ENCODE results near the gene CXorf58. TPM values are rescaled to one million over a fixed set of nuclear protein-coding genes. Genes with fewer than 3 reads are reported as not detected.

Gene CXorf58
- total and polyA plus RNA-seq, 9 of the 15 experiments (the other 6 are each of a cell fraction or from before 2014, with no cell fraction given), result 0.10 to 0.27 (median 0.16) TPM; not detected in 3

DNA sequence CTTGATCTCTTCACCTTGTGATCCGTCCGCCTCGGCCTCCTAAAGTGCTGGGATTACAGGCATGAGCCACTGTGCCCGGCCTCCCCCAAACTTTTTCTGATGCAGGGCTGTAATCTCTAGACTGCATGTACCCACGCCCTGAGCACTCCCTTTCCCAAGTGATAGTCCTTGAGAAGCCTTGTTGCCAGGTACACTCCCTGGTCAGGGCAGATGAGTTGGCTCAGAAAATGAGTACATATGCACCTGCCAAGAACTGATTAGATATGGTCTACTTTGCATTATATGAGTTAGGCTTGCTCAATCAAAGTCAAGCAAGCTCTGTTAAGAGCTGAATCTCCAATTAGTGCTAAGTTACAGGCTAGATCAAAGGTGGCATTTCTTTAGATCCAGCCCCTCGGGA is 20.4 kb upstream of the CXorf58 start:
- 73% methylated on average over 5 of the region's 6 CpGs for WGBS (ENCODE audit: insufficient coverage, low coverage, missing lambda C conversion rate)
- Histone ChIP-seq H3K9ac (ENCODE audit: insufficient read depth in 1 of 2, low read depth in 2 of 2, low read length in 2 of 2) (no peak overlapping the region), H3K4me1 (replicated peaks in 1 of 2; ENCODE audit: control insufficient read depth in 2 of 2, insufficient read depth in 2 of 2, low read length in 2 of 2) (peaks cover 13 to 18% of the 10 kb centered on the region in 2 experiments), H3K27ac (ENCODE audit: extremely low read depth, low read depth, low read length) (no peak overlapping the region), H2AFZ (ENCODE audit: low read depth, low read length) (no peak overlapping the region), H3K9me3 (replicated peaks; ENCODE audit: control insufficient read depth, insufficient read depth, low read depth, low read length) (no peaks in the 10 kb centered on the region), H4K20me1 (replicated peaks; ENCODE audit: control insufficient read depth, insufficient read depth, low read length) (no peaks in the 10 kb centered on the region), H3K27me3 (ENCODE audit: control insufficient read depth in 2 of 2, insufficient read depth in 2 of 2, low read length in 2 of 2) (no peaks in the 10 kb centered on the region), H3K9me1 (ENCODE audit: control insufficient read depth, insufficient read depth, low read length) (no peaks in the 10 kb centered on the region), H3K79me2 (ENCODE audit: control insufficient read depth, insufficient read depth, low read length) (peaks cover 10% of the 10 kb centered on the region), H3K4me2 (ENCODE audit: insufficient read depth, low read length) (no peak overlapping the region), H3K36me3 (ENCODE audit: control insufficient read depth, insufficient read depth, low read length) (no peaks in the 10 kb centered on the region), H3K4me3 (no peak overlapping the region)
- no peak for DNase-seq (ENCODE audit: extremely low read depth in 1 of 4, low spot score in 3 of 4)
- no peak for ATAC-seq
- ChIA-PET CTCF (ENCODE audit: low intra/inter-chr PET ratio) (no interaction called here), POLR2A (interaction anchor here (0.6 to 0.7 kb wide), 2 partner anchors 14 kb away, joined by 3 read pairs; no protein-coding TSS in a partner anchor)
- TF ChIP-seq SMC3 (conservative IDR thresholded peaks at IDR 0.05; ENCODE audit: insufficient read depth, low read depth, low read length), result no peak
- TF ChIP-seq CBFA2T3 (IDR thresholded peaks at IDR 0.05), result peak; percentile 63
- peak; percentile 51 for TF ChIP-seq TCF3 (CRISPR knock-in tag; IDR thresholded peaks at IDR 0.05)
- no peak for TF ChIP-seq CBX2 (IDR thresholded peaks at IDR 0.05; ENCODE audit: insufficient read depth, low read length, poor library complexity, severe bottlenecking)
- no peak for TF ChIP-seq PPARD (CRISPR knock-in tag; IDR thresholded peaks at IDR 0.05)
- TF ChIP-seq, protein P1, sequence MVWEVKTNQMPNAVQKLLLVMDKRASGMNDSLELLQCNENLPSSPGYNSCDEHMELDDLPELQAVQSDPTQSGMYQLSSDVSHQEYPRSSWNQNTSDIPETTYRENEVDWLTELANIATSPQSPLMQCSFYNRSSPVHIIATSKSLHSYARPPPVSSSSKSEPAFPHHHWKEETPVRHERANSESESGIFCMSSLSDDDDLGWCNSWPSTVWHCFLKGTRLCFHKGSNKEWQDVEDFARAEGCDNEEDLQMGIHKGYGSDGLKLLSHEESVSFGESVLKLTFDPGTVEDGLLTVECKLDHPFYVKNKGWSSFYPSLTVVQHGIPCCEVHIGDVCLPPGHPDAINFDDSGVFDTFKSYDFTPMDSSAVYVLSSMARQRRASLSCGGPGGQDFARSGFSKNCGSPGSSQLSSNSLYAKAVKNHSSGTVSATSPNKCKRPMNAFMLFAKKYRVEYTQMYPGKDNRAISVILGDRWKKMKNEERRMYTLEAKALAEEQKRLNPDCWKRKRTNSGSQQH (CRISPR knock-in tag; IDR thresholded peaks at IDR 0.05), result no peak
- TF ChIP-seq, protein P2, sequence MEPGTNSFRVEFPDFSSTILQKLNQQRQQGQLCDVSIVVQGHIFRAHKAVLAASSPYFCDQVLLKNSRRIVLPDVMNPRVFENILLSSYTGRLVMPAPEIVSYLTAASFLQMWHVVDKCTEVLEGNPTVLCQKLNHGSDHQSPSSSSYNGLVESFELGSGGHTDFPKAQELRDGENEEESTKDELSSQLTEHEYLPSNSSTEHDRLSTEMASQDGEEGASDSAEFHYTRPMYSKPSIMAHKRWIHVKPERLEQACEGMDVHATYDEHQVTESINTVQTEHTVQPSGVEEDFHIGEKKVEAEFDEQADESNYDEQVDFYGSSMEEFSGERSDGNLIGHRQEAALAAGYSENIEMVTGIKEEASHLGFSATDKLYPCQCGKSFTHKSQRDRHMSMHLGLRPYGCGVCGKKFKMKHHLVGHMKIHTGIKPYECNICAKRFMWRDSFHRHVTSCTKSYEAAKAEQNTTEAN (CRISPR knock-in tag; IDR thresholded peaks at IDR 0.05), result no peak
- peak; percentile 34; the same call in 1 of the 2 replicates for TF ChIP-seq CBFA2T2 (conservative IDR thresholded peaks at IDR 0.05)
- no peak for TF ChIP-seq NELFE (IDR thresholded peaks at IDR 0.05; ENCODE audit: insufficient read depth, insufficient read length)
- intact Hi-C loops (cut with micrococcal nuclease) (no loop called here), in situ Hi-C loops (cut with MboI) (no loop called here)
- BruUV-seq (replicated peaks), result no TSS peak
- no peak for FAIRE-seq
